ENCODE data around the gene PALD1. TPM values are rescaled to one million over a fixed set of nuclear protein-coding genes. Genes with fewer than 3 reads are reported as not detected.

Gene PALD1
- total RNA-seq, 3 donors from 2014 or later (not counting 1 experiment from before 2014, with no cell fraction given), result 0.21 TPM; not detected in 2

DNA sequence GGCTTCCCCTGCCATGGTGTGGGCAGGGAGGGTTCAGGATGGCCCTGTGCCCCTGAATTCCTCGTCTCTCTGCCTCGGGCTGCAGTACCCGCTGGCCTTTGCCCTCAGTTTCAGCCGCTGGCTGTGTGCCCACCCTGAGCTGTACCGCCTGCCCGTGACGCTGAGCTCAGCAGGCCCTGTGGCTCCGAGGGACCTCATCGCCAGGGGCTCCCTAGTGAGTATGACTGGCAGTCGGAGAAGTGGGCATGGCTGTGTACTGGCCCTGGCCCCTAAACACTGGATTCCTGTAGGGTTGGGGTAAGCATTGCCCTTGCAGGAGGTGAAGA, 59.6 kb downstream of the PALD1 start:
- H3K27ac ChIP-seq (ENCODE audit: low read length), result no peak overlapping the region
- H3K9me3 ChIP-seq (ENCODE audit: control insufficient read depth, insufficient read depth, low read length), result no peaks in the 10 kb centered on the region
- H3K4me3 Mint-ChIP-seq, result no peak overlapping the region
- TF ChIP-seq, protein P1, sequence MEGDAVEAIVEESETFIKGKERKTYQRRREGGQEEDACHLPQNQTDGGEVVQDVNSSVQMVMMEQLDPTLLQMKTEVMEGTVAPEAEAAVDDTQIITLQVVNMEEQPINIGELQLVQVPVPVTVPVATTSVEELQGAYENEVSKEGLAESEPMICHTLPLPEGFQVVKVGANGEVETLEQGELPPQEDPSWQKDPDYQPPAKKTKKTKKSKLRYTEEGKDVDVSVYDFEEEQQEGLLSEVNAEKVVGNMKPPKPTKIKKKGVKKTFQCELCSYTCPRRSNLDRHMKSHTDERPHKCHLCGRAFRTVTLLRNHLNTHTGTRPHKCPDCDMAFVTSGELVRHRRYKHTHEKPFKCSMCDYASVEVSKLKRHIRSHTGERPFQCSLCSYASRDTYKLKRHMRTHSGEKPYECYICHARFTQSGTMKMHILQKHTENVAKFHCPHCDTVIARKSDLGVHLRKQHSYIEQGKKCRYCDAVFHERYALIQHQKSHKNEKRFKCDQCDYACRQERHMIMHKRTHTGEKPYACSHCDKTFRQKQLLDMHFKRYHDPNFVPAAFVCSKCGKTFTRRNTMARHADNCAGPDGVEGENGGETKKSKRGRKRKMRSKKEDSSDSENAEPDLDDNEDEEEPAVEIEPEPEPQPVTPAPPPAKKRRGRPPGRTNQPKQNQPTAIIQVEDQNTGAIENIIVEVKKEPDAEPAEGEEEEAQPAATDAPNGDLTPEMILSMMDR (IDR thresholded peaks at IDR 0.05), result no peak
- intact Hi-C loops (cut with micrococcal nuclease), result no loop called here
- no peaks in the 10 kb centered on the region for H3K36me3 ChIP-seq (ENCODE audit: control insufficient read depth, insufficient read depth, low read length)
- no peak overlapping the region for H3K4me3 ChIP-seq (ENCODE audit: low read length)
- no peak for DNase-seq
- 96% methylated on average over 10 of the region's 10 CpGs for WGBS (ENCODE audit: insufficient coverage)
- H3K9me3 Mint-ChIP-seq, result no peaks in the 10 kb centered on the region
- no peaks in the 10 kb centered on the region for H3K27me3 ChIP-seq (ENCODE audit: control insufficient read depth, insufficient read depth, low read length)
- no peak overlapping the region for H3K27ac Mint-ChIP-seq
- peaks cover 9% of the 10 kb centered on the region for H3K4me1 ChIP-seq (ENCODE audit: control insufficient read depth, insufficient read depth, low read length)
- H3K36me3 Mint-ChIP-seq, result no peaks in the 10 kb centered on the region
- ATAC-seq, result no peak
- no peaks in the 10 kb centered on the region for H3K4me1 Mint-ChIP-seq
- H3K27me3 Mint-ChIP-seq (ENCODE audit: low read depth in 2 of 2), result no peaks in the 10 kb centered on the region

- DNase-seq (no peak), ATAC-seq (no peak)
- Histone ChIP-seq H3K27ac (ENCODE audit: low read length) (no peak overlapping the region), H3K36me3 (ENCODE audit: control insufficient read depth, insufficient read depth, low read length) (no peaks in the 10 kb centered on the region), H3K4me1 (ENCODE audit: control insufficient read depth, insufficient read depth, low read length) (peaks cover 9% of the 10 kb centered on the region), H3K27me3 (ENCODE audit: control insufficient read depth, insufficient read depth, low read length) (no peaks in the 10 kb centered on the region), H3K4me3 (ENCODE audit: low read length) (no peak overlapping the region), H3K9me3 (ENCODE audit: control insufficient read depth, insufficient read depth, low read length) (no peaks in the 10 kb centered on the region)
- H3K27ac Mint-ChIP-seq, result no peak overlapping the region
- no peaks in the 10 kb centered on the region for H3K4me1 Mint-ChIP-seq
- H3K27me3 Mint-ChIP-seq (ENCODE audit: low read depth in 2 of 2), result peaks cover 0 to under 1% of the 10 kb centered on the region in 2 donors
- H3K4me3 Mint-ChIP-seq, result no peak overlapping the region
- TF ChIP-seq, protein P1 (IDR thresholded peaks at IDR 0.05), result no peak
- intact Hi-C loops (cut with micrococcal nuclease), result no loop called here
- 94% methylated on average over 27 of the region's 27 CpGs for WGBS (ENCODE audit: insufficient coverage)
- no peaks in the 10 kb centered on the region for H3K36me3 Mint-ChIP-seq
- H3K9me3 Mint-ChIP-seq, result no peaks in the 10 kb centered on the region
Measured at GRCh38 chr10:70538731-70539338, 60.3 kb downstream of the PALD1 start.

DNA sequence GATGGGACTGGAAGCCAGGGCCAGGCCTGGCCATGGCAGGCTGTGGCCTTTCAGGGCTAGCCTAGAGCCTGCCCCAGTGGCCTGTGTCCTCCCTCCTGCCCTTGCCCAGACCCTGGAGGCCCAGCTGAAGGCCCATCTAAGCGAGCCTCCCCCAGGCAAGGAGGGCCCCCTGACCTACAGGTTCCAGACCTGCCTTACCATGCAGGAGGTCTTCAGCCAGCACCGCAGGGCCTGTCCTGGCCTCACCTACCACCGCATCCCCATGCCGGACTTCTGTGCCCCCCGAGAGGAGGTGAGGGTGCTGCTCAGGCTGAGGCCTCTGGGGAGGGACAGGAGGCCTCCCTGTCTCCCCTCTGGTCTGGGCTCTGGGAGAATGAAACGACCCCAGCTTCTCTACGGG, 60.9 kb downstream of the PALD1 start:
- Histone ChIP-seq H3K4me1 (ENCODE audit: control insufficient read depth, insufficient read depth, low read length) (peaks cover 9% of the 10 kb centered on the region), H3K9me3 (ENCODE audit: control insufficient read depth, insufficient read depth, low read length) (no peaks in the 10 kb centered on the region), H3K4me3 (ENCODE audit: low read length) (no peak overlapping the region), H3K27ac (ENCODE audit: low read length) (no peak overlapping the region), H3K27me3 (ENCODE audit: control insufficient read depth, insufficient read depth, low read length) (no peaks in the 10 kb centered on the region), H3K36me3 (ENCODE audit: control insufficient read depth, insufficient read depth, low read length) (no peaks in the 10 kb centered on the region)
- WGBS (ENCODE audit: insufficient coverage), result 89% methylated on average over 7 of the region's 7 CpGs
- TF ChIP-seq, protein P1 (IDR thresholded peaks at IDR 0.05), result no peak
- intact Hi-C loops (cut with micrococcal nuclease), result no loop called here
- H3K4me3 Mint-ChIP-seq, result no peak overlapping the region
- peaks cover 0 to 4% of the 10 kb centered on the region in 2 donors for H3K27me3 Mint-ChIP-seq (ENCODE audit: low read depth in 2 of 2)
- H3K27ac Mint-ChIP-seq, result no peak overlapping the region
- H3K9me3 Mint-ChIP-seq, result no peaks in the 10 kb centered on the region
- ATAC-seq (no peak), DNase-seq (no peak)
- H3K36me3 Mint-ChIP-seq, result no peaks in the 10 kb centered on the region
- no peaks in the 10 kb centered on the region for H3K4me1 Mint-ChIP-seq

All from natural killer cell (primary cell).